PFSK-1 (cell line): ENCODE results near the gene CSF1.

Source experiments
- FOXP2 ChIP-seq: optimal IDR thresholded peaks from 2 replicates; pipeline ENCODE3; 2011; ENCODE audit warnings: borderline replicate concordance, control low read depth, inconsistent platforms; ENCODE audit not compliant: insufficient read depth; ENCODE audit errors: extremely low read length, extremely low read depth
- POLR2AphosphoS5 ChIP-seq: IDR thresholded peaks from 2 replicates; pipeline ENCODE4 v1.6.1; 2012; ENCODE audit warnings: low read depth, mild to moderate bottlenecking, control low read depth, low read length, moderate library complexity
- SIN3A ChIP-seq: IDR thresholded peaks from 2 replicates; pipeline ENCODE4 v1.6.1; 2012; ENCODE audit warnings: mild to moderate bottlenecking, low read length, moderate library complexity, borderline replicate concordance; ENCODE audit not compliant: insufficient read depth
- TAF1 ChIP-seq: IDR thresholded peaks from 2 replicates; pipeline ENCODE4 v1.6.1; 2012; ENCODE audit warnings: low read length, control low read depth, borderline replicate concordance; ENCODE audit not compliant: insufficient read depth
- TF ChIP-seq, protein P1 (sequence below), 2 experiments: IDR thresholded peaks; 2 replicates each; pipeline versions ENCODE4 v1.6.1 to v1.8.0; 2011 to 2012; ENCODE audit warnings: low read depth in 2 of 2, low read length in 2 of 2, control low read depth in 1 of 2, inconsistent platforms in 1 of 2, mild to moderate bottlenecking in 1 of 2, moderate library complexity in 1 of 2; ENCODE audit not compliant: insufficient read depth in 1 of 2

CSF1 gene

DNA sequence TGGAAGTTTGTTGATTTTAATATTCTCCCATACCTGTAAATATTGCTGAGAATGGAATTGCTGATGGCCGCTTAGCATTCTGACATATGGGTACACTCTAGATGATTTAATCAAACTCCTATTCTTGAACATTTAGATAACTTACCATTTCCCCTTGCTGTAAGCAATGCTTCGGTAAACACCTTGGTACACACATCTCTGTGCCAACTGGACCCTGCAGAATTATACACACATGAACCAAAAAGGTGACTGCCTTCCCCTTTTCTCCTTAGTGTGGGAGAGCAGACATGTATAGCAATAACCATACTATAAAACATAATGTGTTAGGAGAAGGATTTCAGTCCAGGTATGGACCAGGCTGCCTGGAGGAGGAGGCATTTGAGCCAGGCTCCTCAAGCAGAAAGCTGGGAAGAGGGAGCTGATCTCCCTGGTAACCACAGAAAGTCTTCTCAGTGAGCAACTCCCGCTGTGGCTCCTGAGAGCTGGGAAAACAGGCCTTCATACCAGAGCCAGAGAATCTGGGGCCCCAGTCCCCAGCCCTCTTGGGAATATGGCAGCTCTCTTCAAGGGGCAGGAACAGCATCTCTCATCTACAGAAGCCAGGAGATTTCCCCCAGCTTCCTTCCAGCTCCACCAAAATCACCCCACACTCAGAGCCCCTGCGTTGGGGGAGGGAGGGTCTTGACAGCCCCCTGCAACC, 33.9 kb upstream of the CSF1 start:
- no peak for TF ChIP-seq TAF1
- TF ChIP-seq POLR2AphosphoS5 = no peak
- no peak for TF ChIP-seq SIN3A

DNA sequence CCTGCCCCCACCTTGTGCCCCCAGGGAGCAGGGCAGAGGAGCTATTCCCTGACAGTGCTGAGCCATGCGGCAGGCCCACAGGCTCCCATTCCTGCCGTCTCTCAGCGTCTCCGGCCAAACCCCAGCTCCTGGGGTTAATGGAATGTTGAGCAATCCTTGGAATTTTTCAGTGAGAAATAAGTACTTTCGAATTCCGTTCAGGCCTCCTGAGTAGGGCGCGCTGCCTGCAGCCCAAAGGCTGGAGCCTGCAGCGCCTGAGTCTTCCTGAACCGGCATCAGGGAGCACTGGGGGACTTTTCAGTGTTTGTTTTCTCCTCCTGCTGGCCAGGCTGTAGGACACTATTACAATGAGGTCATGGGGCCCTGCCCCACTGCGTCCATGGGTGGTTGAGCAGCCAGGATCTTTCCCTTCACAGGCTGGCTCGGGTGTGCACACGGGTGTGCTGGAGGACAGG, 33.3 kb upstream of the CSF1 start:
- TF ChIP-seq, protein P1, sequence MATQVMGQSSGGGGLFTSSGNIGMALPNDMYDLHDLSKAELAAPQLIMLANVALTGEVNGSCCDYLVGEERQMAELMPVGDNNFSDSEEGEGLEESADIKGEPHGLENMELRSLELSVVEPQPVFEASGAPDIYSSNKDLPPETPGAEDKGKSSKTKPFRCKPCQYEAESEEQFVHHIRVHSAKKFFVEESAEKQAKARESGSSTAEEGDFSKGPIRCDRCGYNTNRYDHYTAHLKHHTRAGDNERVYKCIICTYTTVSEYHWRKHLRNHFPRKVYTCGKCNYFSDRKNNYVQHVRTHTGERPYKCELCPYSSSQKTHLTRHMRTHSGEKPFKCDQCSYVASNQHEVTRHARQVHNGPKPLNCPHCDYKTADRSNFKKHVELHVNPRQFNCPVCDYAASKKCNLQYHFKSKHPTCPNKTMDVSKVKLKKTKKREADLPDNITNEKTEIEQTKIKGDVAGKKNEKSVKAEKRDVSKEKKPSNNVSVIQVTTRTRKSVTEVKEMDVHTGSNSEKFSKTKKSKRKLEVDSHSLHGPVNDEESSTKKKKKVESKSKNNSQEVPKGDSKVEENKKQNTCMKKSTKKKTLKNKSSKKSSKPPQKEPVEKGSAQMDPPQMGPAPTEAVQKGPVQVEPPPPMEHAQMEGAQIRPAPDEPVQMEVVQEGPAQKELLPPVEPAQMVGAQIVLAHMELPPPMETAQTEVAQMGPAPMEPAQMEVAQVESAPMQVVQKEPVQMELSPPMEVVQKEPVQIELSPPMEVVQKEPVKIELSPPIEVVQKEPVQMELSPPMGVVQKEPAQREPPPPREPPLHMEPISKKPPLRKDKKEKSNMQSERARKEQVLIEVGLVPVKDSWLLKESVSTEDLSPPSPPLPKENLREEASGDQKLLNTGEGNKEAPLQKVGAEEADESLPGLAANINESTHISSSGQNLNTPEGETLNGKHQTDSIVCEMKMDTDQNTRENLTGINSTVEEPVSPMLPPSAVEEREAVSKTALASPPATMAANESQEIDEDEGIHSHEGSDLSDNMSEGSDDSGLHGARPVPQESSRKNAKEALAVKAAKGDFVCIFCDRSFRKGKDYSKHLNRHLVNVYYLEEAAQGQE (IDR thresholded peaks at IDR 0.05; ENCODE audit: insufficient read depth in 1 of 2, low read depth in 2 of 2, low read length in 2 of 2) = no peak
- no peak for TF ChIP-seq SIN3A
- TF ChIP-seq TAF1 = no peak
- no peak for TF ChIP-seq POLR2AphosphoS5

DNA sequence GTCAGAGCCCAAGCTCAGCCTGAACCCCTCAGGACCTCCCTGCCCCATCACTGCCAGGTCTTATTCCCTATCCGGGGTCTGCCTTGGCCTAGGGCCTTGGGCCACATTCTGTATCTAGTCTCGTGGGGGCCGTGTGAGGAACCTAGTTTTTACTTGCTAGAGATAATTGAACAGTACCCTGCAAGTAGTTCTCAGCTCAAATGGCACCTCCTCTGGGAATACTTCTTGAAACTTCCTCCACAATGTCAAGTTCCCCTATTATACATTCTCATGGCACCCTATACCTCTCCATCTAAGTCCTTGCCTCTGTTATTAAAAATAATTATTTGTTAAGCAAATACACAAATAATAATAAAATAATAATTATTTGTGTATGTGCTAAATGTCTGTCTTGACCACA, 32.9 kb upstream of the CSF1 start:
- TF ChIP-seq SIN3A = no peak
- TF ChIP-seq, protein P1 (IDR thresholded peaks at IDR 0.05; ENCODE audit: insufficient read depth in 1 of 2, low read depth in 2 of 2, low read length in 2 of 2) = no peak
- TF ChIP-seq FOXP2 = no peak
- no peak for TF ChIP-seq POLR2AphosphoS5
- no peak for TF ChIP-seq TAF1

DNA sequence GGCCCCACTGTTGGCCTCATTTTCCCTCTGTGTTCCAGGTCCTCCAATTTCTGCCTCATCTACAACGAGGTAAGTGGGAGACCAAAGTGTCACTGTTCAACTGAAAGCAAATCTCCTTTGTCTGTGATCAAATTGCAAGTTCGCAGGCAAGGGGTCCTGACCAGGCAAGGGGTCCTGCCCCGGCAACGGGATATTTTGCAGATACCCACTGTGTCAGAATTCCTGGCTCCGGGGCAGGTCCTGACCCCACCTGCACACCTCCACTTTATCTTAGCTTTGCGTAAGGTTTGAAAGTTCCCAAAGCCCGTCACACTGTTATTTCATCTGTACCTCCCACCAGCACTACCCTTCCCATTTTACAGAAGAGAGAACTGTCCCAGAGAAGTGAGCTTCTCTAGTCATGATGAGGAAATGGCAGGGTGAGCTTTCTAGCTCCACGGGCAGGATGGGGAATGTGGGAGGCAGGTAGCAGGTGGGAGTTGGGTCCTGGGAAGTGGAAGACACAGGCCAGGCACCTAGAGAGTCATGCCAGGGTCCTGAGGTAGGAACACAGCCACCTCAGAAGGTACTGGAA, 32.0 kb upstream of the CSF1 start:
- TF ChIP-seq POLR2AphosphoS5 = no peak
- TF ChIP-seq, protein P1 (IDR thresholded peaks at IDR 0.05; ENCODE audit: insufficient read depth in 1 of 2, low read depth in 2 of 2, low read length in 2 of 2) = no peak
- no peak for TF ChIP-seq FOXP2
- no peak for TF ChIP-seq TAF1
- TF ChIP-seq SIN3A = no peak

DNA sequence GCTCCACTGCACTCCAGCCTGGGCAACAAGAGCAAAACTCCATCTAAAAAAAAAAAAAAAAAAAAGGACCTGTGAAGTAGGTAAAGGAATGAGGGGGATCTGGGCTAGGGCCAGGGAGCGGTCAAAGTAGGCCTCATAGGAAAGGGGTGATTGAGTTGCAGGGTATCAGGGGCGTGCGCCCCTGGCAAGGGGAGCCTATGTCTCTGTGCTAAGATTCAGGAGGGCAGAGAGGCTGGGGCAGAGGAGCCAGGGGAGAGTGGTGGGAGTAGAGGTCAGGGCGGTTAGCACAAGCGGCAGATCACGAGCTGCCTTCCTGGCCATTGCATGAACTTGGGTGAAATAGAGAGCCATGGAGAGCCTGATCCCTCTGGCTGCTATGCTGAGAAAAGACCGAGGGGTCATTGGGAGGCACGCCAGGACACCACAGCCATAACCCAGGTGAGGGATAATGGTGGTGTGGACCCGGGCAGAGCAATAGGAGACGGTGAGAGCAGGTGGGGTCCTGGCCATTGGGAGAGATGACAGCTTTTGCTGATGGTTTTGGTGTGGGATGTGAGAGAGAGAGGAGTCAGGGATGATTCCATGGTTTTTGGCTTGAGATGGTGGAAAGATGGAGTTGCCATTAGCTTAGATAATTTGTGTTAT, 30.6 kb upstream of the CSF1 start:
- TF ChIP-seq SIN3A (no peak), FOXP2 (no peak), TAF1 (no peak), POLR2AphosphoS5 (no peak)
- TF ChIP-seq, protein P1 (IDR thresholded peaks at IDR 0.05; ENCODE audit: insufficient read depth in 1 of 2, low read depth in 2 of 2, low read length in 2 of 2) = no peak
